HepG2 (cell line): ENCODE results near the gene LSM6. TPM values are rescaled to one million over a fixed set of nuclear protein-coding genes. Genes with fewer than 3 reads are reported as not detected.

Experiments used
- CAMTA2 ChIP-seq: sonication (generic); formaldehyde crosslinking; IDR thresholded peaks from 2 replicates; pipeline ENCODE4 v1.4.0; 2020; ENCODE audit warnings: mild to moderate bottlenecking, missing genetic modification reagents, borderline replicate concordance
- DNMT3B ChIP-seq: conservative IDR thresholded peaks from 2 replicates; pipeline ENCODE4 v1.6.1; 2016; ENCODE audit warnings: missing biosample characterization, control low read depth
- GTF3A ChIP-seq: sonication (generic); formaldehyde crosslinking; conservative IDR thresholded peaks from 2 replicates; pipeline ENCODE4 v1.4.0; 2020; ENCODE audit warnings: mild to moderate bottlenecking, missing genetic modification reagents
- HDAC1 ChIP-seq: sonication (generic); formaldehyde crosslinking; IDR thresholded peaks from 2 replicates; pipeline ENCODE4 v1.5.1; 2020; ENCODE audit warnings: mild to moderate bottlenecking, missing genetic modification reagents
- HOXA3 ChIP-seq: sonication (generic); formaldehyde crosslinking; IDR thresholded peaks from 2 replicates; pipeline ENCODE4 v1.5.0; 2020; ENCODE audit warnings: missing genetic modification reagents
- IKZF5 ChIP-seq: IDR thresholded peaks from 2 replicates; pipeline ENCODE4 v1.6.1; 2018; ENCODE audit warnings: missing genetic modification reagents, mild to moderate bottlenecking, missing compliant biosample characterization
- MTF1 ChIP-seq: sonication (generic); formaldehyde crosslinking; IDR thresholded peaks from 2 replicates; pipeline ENCODE4 v1.5.0; 2020; ENCODE audit warnings: missing genetic modification reagents
- MXD3 ChIP-seq: IDR thresholded peaks from 2 replicates; pipeline ENCODE4 v1.6.1; 2016; ENCODE audit warnings: mild to moderate bottlenecking, missing biosample characterization, missing genetic modification reagents
- MXD4 ChIP-seq: IDR thresholded peaks from 2 replicates; pipeline ENCODE4 v1.6.1; 2016; ENCODE audit warnings: mild to moderate bottlenecking, missing biosample characterization, missing genetic modification reagents
- NFKB2 ChIP-seq: sonication (generic); formaldehyde crosslinking; IDR thresholded peaks from 2 replicates; pipeline ENCODE4 v1.4.0; 2020; ENCODE audit warnings: missing genetic modification reagents, borderline replicate concordance
- NR2F2 ChIP-seq: IDR thresholded peaks from 2 replicates; pipeline ENCODE4 v1.6.1; 2012; ENCODE audit warnings: low read depth, inconsistent platforms, borderline replicate concordance
- PITX1 ChIP-seq: sonication (generic); formaldehyde crosslinking; IDR thresholded peaks from 2 replicates; pipeline ENCODE4 v1.5.1; 2020; ENCODE audit warnings: mild to moderate bottlenecking, missing genetic modification reagents
- RBM22 ChIP-seq: fragments of 200-400 bp; formaldehyde crosslinking; optimal IDR thresholded peaks from 2 replicates; pipeline ENCODE3; 2017; ENCODE audit warnings: mild to moderate bottlenecking, low read length, moderate library complexity
- RFX5 ChIP-seq: IDR thresholded peaks from 2 replicates; pipeline ENCODE4 v1.6.1; 2011; ENCODE audit warnings: low read depth, low read length, improper control_type of control experiment
- RNF219 ChIP-seq: sonication (generic); formaldehyde crosslinking; IDR thresholded peaks from 2 replicates; pipeline ENCODE4 v1.5.0; 2020; ENCODE audit warnings: mild to moderate bottlenecking, missing genetic modification reagents
- TGIF2 ChIP-seq: IDR thresholded peaks from 2 replicates; pipeline ENCODE4 v1.6.1; 2016; ENCODE audit warnings: control low read depth, missing compliant biosample characterization
- ZIK1 ChIP-seq: sonication (generic); formaldehyde crosslinking; IDR thresholded peaks from 2 replicates; pipeline ENCODE4 v1.5.0; 2020; ENCODE audit warnings: mild to moderate bottlenecking, low read depth, missing genetic modification reagents, borderline replicate concordance
- ZNF160 ChIP-seq: sonication (generic); formaldehyde crosslinking; IDR thresholded peaks from 2 replicates; pipeline ENCODE4 v1.8.0; 2022; ENCODE audit warnings: mild to moderate bottlenecking, inconsistent platforms, missing genetic modification reagents
- ZNF18 ChIP-seq: sonication (generic); formaldehyde crosslinking; IDR thresholded peaks from 2 replicates; pipeline ENCODE4 v1.8.0; 2022; ENCODE audit warnings: mild to moderate bottlenecking, missing genetic modification reagents; ENCODE audit not compliant: insufficient replicate concordance
- ZNF230 ChIP-seq: sonication (generic); formaldehyde crosslinking; IDR thresholded peaks from 2 replicates; pipeline ENCODE4 v1.4.0; 2020; ENCODE audit warnings: mild to moderate bottlenecking, missing genetic modification reagents
- ZNF383 ChIP-seq: sonication (generic); formaldehyde crosslinking; IDR thresholded peaks from 2 replicates; pipeline ENCODE4 v1.4.0; 2020; ENCODE audit warnings: missing genetic modification reagents, mild to moderate bottlenecking, borderline replicate concordance
- ZNF558 ChIP-seq: sonication (generic); formaldehyde crosslinking; IDR thresholded peaks from 2 replicates; pipeline ENCODE4 v1.9.0; 2022; ENCODE audit warnings: mild to moderate bottlenecking, missing genetic modification reagents, borderline replicate concordance
- ZNF772 ChIP-seq: sonication (generic); formaldehyde crosslinking; IDR thresholded peaks from 2 replicates; pipeline ENCODE4 v1.5.0; 2020; ENCODE audit warnings: mild to moderate bottlenecking, missing genetic modification reagents
- ZNF878 ChIP-seq: sonication (generic); formaldehyde crosslinking; IDR thresholded peaks from 2 replicates; pipeline ENCODE4 v1.8.1; 2023; ENCODE audit warnings: mild to moderate bottlenecking, missing genetic modification reagents, moderate library complexity
- ZSCAN12 ChIP-seq: sonication (generic); formaldehyde crosslinking; IDR thresholded peaks from 2 replicates; pipeline ENCODE4 v1.9.0; 2021; ENCODE audit warnings: mild to moderate bottlenecking, missing genetic modification reagents
- polyA plus RNA-seq, 8 experiments: library from polyadenylated mRNA; depleted of rRNA in 3 of 8; stranded (reverse) in 7 of 8; unstranded in 1 of 8; fragments of >200 nt; fragmentation: Illumina TruSeq in 4 of 8; extraction: Trizol in 4 of 8; gene quantifications; 2 replicates each; pipeline versions ENCODE4 v1.2.1 to v1.2.3, GENCODE V29; 2011 to 2016; ENCODE audit warnings: low read depth in 4 of 8, missing spikeins in 1 of 8, mixed read lengths in 1 of 8; ENCODE audit not compliant: insufficient read depth in 1 of 8
- total RNA-seq, 5 experiments: library from RNA; depleted of rRNA; stranded (reverse); fragments of >200 nt; fragmentation: Illumina TruSeq; extraction: Trizol; gene quantifications; 2 replicates each; pipeline ENCODE4 v1.2.3, GENCODE V29; 2016; ENCODE audit warnings: low read depth in 1 of 5

LSM6 gene
- total and polyA plus RNA-seq, 2 of the 13 experiments (the other 11 are each of a cell fraction or from before 2014, with no cell fraction given) = 14.6 to 83.3 TPM

GRCh38 chr4:146175541-146176453 is at the start of gene LSM6 (continued):
- TF ChIP-seq RNF219 (CRISPR knock-in tag) (no peak), GTF3A (CRISPR knock-in tag) (no peak), CAMTA2 (CRISPR knock-in tag) (peak; percentile 80; the same call in 1 of the 2 replicates), DNMT3B (CRISPR knock-in tag) (no peak), NR2F2 (no peak), ZNF878 (CRISPR knock-in tag) (no peak), MXD3 (CRISPR knock-in tag) (peak; percentile 73; the same call in 1 of the 2 replicates), TGIF2 (CRISPR knock-in tag) (no peak), ZNF18 (CRISPR knock-in tag) (no peak), IKZF5 (CRISPR knock-in tag) (peak; percentile 78; the same call in 1 of the 2 replicates), MXD4 (peak; percentile 49; the same call in 1 of the 2 replicates), ZNF230 (CRISPR knock-in tag) (peak; percentile 63; the same call in 1 of the 2 replicates), MTF1 (CRISPR knock-in tag) (no peak), RFX5 (no peak), ZSCAN12 (CRISPR knock-in tag) (no peak), HDAC1 (peak; percentile 57), PITX1 (0 out of 2 replicates have a peak, but pooled peaks have one; percentile 38), ZNF558 (no peak; the same call in 1 of the 2 replicates), ZIK1 (CRISPR knock-in tag) (no peak; the same call in 1 of the 2 replicates), ZNF772 (CRISPR knock-in tag) (no peak), HOXA3 (CRISPR knock-in tag) (peak; percentile 51; the same call in 1 of the 2 replicates), NFKB2 (CRISPR knock-in tag) (peak; percentile 49; the same call in 1 of the 2 replicates), ZNF160 (no peak), RBM22 (no peak), ZNF383 (CRISPR knock-in tag) (no peak)
